ENCODE results near the gene ASCL5. TPM values are rescaled to one million over a fixed set of nuclear protein-coding genes. Genes with fewer than 3 reads are reported as not detected.

Gene ASCL5
- total and polyA plus RNA-seq, 2 of the 13 experiments (the other 11 are each of a cell fraction or from before 2014, with no cell fraction given): not detected

DNA sequence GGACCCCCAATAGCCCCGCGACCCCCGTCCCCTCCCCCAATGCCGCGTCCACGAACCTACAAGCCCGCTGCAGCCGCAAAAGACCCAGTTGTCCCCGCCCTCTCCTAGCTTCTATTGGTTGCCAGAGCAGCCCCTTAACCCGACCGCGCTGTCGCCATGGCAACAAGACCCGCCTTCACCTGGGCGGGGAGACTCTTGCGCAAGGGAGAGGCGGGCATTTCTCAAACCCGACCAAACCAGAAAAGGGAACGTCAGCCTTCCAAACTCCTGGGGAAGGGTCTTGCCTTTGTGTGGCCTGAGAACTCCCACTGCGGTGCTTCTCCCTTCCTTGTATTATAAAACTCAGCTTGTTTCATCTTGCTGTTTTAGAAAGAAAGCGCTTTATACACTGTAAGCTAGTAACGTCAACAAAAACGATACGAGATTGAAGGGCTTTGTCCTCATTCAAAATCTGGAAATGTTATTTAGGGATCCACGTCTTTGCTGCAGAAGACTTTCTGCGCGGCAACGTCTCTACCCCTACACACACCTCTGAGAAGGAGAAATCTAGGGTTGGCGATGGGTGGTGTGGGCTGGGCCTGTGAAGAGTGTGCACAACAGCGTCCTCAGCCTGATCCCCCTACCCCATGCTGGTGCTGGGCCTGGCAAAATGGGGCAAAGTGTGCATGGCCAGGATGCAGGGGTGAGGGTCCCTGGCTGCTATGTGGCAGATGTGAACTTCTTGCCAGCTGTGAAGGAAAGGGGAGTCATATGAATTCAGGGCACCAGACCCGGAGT lies 27.6 kb upstream of the ASCL5 start, which contains the start of gene TMEM9 (continued):
- TF ChIP-seq, protein P1, sequence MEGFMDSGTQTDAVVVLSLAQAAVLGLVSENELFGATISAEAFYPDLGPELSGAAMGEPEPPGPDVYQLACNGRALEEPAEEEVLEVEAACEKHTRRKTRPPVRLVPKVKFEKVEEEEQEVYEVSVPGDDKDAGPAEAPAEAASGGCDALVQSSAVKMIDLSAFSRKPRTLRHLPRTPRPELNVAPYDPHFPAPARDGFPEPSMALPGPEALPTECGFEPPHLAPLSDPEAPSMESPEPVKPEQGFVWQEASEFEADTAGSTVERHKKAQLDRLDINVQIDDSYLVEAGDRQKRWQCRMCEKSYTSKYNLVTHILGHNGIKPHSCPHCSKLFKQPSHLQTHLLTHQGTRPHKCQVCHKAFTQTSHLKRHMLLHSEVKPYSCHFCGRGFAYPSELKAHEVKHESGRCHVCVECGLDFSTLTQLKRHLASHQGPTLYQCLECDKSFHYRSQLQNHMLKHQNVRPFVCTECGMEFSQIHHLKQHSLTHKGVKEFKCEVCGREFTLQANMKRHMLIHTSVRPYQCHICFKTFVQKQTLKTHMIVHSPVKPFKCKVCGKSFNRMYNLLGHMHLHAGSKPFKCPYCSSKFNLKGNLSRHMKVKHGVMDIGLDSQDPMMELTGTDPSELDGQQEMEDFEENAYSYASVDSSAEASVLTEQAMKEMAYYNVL (CRISPR knock-in tag; IDR thresholded peaks at IDR 0.05; ENCODE audit: borderline replicate concordance): no peak
- TF ChIP-seq ZNF33B (CRISPR knock-in tag; IDR thresholded peaks at IDR 0.05) (0 out of 2 replicates have a peak, but pooled peaks have one; percentile 61), SP2 (CRISPR knock-in tag; IDR thresholded peaks at IDR 0.05) (peak; percentile 93), SYNCRIP (IDR thresholded peaks at IDR 0.05; ENCODE audit: insufficient read depth, low read depth, low read length) (no peak), ZNF747 (CRISPR knock-in tag; IDR thresholded peaks at IDR 0.05; ENCODE audit: borderline replicate concordance) (no peak), RFX5 (IDR thresholded peaks at IDR 0.05; ENCODE audit: low read depth, low read length) (peak; percentile 66; the same call in 1 of the 2 replicates), ZFAT (CRISPR knock-in tag; conservative IDR thresholded peaks at IDR 0.05) (no peak), ZBTB7A (CRISPR knock-in tag; IDR thresholded peaks at IDR 0.05) (no peak), ZNF816 (CRISPR knock-in tag; IDR thresholded peaks at IDR 0.05; ENCODE audit: borderline replicate concordance) (no peak), ZNF569 (CRISPR knock-in tag; IDR thresholded peaks at IDR 0.05; ENCODE audit: borderline replicate concordance) (no peak), FOXA3 (CRISPR knock-in tag; IDR thresholded peaks at IDR 0.05) (peak; percentile 33; the same call in 1 of the 2 replicates)
- TF ChIP-seq, protein P2, sequence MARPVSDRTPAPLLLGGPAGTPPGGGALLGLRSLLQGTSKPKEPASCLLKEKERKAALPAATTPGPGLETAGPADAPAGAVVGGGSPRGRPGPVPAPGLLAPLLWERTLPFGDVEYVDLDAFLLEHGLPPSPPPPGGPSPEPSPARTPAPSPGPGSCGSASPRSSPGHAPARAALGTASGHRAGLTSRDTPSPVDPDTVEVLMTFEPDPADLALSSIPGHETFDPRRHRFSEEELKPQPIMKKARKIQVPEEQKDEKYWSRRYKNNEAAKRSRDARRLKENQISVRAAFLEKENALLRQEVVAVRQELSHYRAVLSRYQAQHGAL (CRISPR knock-in tag; IDR thresholded peaks at IDR 0.05; ENCODE audit: not compliant biosample characterization): no peak
- TF ChIP-seq, protein P3, sequence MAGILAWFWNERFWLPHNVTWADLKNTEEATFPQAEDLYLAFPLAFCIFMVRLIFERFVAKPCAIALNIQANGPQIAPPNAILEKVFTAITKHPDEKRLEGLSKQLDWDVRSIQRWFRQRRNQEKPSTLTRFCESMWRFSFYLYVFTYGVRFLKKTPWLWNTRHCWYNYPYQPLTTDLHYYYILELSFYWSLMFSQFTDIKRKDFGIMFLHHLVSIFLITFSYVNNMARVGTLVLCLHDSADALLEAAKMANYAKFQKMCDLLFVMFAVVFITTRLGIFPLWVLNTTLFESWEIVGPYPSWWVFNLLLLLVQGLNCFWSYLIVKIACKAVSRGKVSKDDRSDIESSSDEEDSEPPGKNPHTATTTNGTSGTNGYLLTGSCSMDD (CRISPR knock-in tag; IDR thresholded peaks at IDR 0.05): no peak
- TF ChIP-seq, protein P4, sequence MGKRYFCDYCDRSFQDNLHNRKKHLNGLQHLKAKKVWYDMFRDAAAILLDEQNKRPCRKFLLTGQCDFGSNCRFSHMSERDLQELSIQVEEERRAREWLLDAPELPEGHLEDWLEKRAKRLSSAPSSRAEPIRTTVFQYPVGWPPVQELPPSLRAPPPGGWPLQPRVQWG (CRISPR knock-in tag; IDR thresholded peaks at IDR 0.05; ENCODE audit: borderline replicate concordance, low read depth): no peak
- TF ChIP-seq, protein P5, sequence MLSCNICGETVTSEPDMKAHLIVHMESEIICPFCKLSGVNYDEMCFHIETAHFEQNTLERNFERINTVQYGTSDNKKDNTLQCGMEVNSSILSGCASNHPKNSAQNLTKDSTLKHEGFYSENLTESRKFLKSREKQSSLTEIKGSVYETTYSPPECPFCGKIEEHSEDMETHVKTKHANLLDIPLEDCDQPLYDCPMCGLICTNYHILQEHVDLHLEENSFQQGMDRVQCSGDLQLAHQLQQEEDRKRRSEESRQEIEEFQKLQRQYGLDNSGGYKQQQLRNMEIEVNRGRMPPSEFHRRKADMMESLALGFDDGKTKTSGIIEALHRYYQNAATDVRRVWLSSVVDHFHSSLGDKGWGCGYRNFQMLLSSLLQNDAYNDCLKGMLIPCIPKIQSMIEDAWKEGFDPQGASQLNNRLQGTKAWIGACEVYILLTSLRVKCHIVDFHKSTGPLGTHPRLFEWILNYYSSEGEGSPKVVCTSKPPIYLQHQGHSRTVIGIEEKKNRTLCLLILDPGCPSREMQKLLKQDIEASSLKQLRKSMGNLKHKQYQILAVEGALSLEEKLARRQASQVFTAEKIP (CRISPR knock-in tag; IDR thresholded peaks at IDR 0.05; ENCODE audit: borderline replicate concordance): no peak
- TF ChIP-seq, protein P6, sequence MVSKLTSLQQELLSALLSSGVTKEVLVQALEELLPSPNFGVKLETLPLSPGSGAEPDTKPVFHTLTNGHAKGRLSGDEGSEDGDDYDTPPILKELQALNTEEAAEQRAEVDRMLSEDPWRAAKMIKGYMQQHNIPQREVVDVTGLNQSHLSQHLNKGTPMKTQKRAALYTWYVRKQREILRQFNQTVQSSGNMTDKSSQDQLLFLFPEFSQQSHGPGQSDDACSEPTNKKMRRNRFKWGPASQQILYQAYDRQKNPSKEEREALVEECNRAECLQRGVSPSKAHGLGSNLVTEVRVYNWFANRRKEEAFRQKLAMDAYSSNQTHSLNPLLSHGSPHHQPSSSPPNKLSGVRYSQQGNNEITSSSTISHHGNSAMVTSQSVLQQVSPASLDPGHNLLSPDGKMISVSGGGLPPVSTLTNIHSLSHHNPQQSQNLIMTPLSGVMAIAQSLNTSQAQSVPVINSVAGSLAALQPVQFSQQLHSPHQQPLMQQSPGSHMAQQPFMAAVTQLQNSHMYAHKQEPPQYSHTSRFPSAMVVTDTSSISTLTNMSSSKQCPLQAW (CRISPR knock-in tag; IDR thresholded peaks at IDR 0.05): peak; percentile 52; the same call in 1 of the 2 replicates
- TF ChIP-seq, protein P7, sequence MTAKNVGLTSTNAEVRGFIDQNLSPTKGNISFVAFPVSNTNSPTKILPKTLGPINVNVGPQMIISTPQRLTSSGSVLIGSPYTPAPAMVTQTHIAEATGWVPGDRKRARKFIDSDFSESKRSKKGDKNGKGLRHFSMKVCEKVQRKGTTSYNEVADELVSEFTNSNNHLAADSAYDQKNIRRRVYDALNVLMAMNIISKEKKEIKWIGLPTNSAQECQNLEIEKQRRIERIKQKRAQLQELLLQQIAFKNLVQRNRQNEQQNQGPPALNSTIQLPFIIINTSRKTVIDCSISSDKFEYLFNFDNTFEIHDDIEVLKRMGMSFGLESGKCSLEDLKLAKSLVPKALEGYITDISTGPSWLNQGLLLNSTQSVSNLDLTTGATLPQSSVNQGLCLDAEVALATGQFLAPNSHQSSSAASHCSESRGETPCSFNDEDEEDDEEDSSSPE (CRISPR knock-in tag; IDR thresholded peaks at IDR 0.05): peak; percentile 13; the same call in 1 of the 2 replicates
